HG03064 (cell line): ENCODE measurements around the gene TCAP.

ENCODE experiments used
- ATAC-seq: cut with Tn5 transposase; IDR thresholded peaks from one replicate; pipeline ENCODE4 v1.9.1; 2021; ENCODE audit warnings: low read depth; ENCODE audit not compliant: unreplicated experiment

TCAP gene

DNA sequence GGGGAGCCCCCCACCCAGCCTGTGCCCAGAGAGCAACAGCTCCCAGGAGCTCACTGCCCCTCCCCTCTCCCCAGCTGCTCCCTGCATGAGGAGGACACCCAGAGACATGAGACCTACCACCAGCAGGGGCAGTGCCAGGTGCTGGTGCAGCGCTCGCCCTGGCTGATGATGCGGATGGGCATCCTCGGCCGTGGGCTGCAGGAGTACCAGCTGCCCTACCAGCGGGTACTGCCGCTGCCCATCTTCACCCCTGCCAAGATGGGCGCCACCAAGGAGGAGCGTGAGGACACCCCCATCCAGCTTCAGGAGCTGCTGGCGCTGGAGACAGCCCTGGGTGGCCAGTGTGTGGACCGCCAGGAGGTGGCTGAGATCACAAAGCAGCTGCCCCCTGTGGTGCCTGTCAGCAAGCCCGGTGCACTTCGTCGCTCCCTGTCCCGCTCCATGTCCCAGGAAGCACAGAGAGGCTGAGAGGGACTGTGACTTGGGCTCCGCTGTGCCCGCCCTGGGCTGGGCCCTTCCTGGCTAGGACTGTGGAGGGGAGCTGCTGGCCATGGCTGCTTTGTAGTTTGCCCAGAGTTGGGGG is 584 bp downstream of the TCAP start:
- no peak for ATAC-seq

DNA sequence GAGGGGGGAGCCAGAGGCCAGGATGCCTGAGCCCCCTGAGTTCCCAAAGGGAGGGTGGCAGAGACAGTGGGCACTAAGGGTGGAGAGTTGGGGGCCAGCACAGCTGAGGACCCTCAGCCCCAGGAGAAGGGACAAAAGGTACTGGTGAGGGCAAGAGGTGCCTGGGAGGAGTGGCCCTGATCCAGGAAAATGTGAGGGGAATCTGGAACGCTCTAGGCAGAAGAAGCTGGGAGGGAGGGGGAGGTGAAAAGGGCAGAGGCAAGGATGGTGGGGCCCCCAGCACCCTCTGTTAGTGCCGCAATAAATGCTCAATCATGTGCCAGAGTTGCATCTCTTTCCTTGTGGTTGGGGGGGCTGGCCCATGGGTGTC is 1.1 kb downstream of the TCAP start:
- ATAC-seq: no peak

DNA sequence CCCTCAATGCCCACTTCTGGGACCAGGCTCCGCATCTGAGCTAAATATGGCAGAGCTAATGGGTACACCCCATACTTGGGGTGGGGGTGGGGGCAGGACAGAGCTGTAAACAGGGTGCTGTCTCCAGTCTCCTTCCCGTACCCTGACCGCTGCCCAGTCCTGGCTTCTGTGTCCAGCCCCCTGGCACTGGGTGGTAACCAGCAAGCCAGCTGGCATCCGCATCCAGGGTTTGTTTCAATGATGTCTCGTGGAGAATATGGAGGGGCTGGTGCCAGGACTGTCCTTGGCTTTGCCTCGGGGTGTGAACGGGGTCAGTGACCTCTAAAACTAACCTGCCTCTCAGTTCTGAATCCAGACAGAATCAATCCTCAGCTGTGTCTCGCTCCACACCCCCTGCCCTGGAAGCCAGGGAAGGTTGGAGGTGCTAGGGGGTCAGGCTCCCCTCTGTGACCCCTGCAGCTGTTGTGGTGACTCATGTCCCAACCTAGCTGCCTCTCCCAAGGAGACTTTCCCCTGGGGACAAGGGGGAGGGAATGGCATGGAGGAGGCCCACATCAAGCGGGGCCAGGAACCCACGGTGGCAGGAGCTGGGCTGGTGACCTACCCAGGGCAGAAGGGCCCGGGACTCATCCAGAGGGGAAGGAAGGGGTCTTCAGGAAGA is 1.6 kb downstream of the TCAP start:
- ATAC-seq: no peak

DNA sequence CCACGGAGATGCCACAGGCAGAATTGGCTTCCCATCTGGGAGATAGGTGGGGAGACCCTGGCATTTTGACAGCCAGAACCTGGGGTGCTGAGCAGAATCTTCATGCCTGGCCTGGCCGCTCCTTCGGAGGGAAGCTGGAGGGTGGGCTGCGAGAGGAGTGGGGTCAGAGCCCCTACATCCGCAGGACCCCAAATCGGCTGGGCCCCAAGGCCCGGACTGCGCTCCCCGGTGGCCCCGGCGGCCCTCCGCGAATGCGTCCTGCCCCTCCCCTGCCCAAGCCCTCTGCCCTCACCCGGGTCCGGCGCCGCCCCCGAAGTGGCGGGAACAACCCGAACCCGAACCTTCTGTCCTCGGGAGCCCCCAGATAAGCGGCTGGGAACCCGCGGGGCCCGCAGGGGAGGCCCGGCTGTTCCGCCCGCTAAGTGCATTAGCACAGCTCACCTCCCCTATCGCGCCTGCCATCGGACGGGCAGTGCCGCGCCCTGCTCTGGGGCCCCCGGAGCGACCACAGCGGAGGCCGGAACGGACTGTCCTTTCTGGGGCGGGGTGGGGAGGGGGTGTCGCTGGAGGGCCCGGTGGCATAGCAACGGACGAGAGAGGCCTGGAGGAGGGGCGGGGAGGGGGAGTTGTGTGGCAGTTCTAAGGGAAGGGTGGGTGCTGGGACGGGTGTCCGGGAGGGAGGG is 2.3 kb downstream of the TCAP start:
- ATAC-seq: no peak

DNA sequence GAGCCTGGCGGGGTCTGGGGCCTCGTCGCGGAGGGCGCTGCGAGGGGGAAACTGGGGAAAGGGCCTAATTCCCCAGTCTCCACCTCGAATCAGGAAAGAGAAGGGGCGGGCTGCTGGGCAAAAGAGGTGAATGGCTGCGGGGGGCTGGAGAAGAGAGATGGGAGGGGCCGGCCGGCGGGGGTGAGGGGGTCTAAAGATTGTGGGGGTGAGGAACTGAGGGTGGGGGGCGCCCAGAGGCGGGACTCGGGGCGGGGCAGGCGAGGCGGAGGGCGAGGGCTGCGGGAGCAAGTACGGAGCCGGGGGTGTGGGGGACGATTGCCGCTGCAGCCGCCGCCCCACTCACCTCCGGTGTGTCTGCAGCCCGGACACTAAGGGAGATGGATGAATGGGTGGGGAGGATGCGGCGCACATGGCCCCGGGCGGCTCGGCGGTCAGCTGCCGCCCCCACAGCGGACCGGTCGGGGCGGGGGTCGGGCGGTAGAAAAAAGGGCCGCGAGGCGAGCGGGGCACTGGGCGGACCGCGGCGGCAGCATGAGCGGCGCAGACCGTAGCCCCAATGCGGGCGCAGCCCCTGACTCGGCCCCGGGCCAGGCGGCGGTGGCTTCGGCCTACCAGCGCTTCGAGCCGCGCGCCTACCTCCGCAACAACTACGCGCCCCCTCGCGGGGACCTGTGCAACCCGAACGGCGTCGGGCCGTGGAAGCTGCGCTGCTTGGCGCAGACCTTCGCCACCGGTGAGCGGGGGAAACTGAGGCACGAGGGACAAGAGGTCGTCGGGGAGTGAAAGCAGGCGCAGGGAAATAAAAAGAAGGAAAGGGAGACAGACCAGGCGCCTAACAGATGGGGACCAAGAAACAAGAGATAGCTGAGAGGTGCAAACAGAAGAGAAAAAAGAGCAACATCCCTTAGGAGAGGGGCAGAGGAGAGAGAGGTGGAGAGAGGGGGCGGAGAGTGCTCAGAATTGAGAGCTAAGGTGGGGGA is 3.1 kb downstream of the TCAP start, which contains the start of gene PNMT:
Gene PNMT (plus strand): TSS at position 509 of the 980 bp plus-strand sequence. CDS start 23 bp downstream, at position 532.
- ATAC-seq: no peak

DNA sequence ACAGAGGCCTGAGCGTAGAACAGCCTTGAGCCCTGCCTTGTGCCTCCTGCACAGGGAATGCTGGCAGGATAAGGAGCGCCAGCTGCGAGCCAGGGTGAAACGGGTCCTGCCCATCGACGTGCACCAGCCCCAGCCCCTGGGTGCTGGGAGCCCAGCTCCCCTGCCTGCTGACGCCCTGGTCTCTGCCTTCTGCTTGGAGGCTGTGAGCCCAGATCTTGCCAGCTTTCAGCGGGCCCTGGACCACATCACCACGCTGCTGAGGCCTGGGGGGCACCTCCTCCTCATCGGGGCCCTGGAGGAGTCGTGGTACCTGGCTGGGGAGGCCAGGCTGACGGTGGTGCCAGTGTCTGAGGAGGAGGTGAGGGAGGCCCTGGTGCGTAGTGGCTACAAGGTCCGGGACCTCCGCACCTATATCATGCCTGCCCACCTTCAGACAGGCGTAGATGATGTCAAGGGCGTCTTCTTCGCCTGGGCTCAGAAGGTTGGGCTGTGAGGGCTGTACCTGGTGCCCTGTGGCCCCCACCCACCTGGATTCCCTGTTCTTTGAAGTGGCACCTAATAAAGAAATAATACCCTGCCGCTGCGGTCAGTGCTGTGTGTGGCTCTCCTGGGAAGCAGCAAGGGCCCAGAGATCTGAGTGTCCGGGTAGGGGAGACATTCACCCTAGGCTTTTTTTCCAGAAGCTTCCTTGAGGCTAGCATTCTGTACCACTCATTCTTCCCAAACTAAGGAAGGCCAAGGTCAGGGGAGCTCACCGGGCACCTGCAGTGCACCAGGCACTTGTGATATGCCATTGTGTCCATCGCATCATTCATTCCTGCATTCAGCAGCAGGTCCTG is 5.0 kb downstream of the TCAP start:
- ATAC-seq: no peak

DNA sequence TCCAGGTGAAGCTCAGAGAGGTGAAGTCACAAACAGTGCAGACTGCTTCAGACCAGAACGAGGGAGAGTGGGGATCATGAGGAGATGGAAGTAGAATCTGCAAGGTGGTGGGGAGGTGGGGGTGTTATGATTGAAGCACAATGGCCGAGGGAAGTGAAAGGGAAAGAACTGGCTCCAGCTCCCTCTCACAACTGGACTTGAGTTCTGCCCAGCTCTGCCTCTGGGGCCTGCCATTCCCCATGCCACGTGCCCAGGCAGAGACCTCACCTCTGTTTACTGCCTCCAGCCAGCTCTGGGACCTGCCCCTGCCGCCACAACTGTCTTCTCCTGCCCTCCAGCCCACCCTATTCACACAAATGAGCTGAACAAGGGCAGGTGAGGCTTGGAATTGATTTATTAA is 5.6 kb downstream of the TCAP start:
- no peak for ATAC-seq

DNA sequence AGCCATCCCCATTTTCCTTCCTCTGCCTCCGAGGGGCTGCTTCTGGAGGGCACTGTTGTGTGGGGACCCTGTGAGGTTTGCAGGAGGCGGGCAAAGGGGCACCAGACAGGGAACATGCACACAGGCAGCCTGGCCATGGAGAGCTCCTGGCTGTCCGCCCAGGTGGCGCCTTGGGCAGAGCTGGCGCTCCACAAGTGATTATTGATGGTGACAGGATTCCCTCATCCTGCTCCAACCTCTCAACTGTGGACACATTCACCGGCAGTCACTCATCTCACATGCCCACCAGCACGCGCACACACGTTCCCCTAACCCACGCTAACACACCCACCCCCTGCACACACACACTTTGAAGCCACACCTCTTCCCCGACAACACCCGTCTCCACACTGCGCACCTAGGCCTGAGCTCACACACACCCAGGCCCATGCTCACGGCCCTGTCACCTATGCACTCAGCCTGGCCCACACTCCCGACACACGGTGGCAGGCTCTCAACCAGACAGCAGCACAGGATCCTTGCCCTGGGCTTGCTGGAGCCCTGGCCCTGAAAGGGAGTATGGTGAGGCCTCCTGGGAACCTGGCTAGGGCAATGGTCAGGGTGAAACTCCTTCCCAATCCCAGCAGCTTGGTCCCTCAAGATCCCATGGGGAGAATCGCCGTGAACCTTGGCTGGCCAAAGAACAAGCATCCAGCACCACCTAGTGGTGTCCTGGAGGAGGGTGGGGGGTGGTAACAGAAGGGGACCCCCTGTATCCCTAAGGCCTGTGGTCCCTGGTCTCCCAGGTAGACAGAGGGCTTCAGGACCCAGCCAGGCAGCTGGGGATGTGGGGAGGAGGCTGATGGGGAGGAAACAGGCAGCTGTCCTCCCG is 6.7 kb downstream of the TCAP start:
- ATAC-seq: no peak

DNA sequence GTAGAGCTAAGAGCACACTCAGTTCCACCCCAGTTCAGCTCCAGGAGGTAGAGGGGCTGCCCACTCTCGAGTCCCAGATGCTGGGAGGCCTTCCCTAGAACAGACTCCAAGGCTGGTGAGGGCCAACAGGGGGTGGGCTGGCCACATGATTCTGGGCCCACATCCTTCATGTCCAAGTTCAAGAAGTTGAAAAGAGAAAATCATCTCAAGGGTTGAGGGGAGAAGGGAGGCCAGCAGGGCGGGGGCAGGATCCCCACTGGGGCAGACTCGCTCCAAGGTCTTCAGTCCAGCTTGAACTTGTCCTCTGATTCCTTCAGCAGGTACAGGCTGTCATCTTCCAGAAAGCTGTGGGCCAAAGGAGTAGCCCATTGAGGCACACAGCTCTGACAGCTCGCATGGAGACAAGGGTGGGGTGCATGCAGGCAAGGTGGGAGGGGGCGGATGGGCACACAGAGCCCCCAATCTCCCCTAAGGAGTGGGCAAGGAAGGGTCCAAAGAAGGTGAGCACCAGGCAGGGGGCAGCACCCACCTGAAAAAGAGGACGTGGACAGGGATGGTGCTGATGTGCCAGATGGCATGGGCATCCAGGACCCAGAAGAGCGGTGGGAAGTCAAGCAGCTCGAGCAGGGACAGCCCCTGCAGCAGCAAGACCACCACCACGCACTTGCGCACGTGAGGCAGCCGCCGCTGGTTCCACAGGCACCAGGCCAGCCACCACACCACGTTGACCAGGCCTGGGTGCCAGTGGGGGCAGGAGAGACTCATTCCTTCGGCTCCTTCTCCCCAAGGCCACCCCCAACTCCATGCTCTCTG is 7.6 kb downstream of the TCAP start:
- ATAC-seq: no peak

DNA sequence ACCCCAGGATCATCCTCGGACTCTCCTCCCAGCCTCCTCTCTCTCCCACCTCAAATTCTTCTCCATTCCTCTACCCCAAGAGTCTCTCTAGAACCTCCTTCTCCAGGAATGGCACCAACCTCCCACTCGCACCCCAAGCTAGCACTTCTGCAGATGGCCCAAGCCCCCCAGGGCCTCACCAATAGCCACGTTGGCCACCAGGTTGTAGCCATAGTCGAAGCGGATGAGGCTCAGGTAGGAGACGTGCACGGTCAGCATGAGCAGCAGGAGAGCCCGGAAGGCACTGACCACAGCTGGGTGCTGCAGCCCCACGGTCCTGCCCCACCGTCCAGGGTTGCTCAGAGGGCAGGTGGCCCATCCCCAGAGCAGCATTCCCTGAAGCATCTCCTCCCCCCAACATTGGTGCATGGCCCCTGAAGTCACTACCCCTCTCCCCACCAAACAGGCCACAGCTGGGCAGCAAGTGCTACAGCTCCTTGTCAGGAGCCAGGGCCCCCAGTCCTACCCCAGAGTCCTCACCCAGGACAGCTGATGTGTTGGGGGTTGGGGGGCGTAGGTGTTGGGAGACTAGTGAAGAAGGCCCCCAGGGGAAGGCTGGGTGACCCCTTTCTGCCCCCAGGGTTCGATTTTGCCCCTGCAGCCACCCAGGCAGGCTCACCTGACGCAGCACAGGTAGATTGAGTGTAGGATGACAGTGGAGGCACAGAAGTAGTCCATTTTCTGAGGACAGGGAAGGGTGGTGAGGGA is 8.4 kb downstream of the TCAP start:
- no peak for ATAC-seq

DNA sequence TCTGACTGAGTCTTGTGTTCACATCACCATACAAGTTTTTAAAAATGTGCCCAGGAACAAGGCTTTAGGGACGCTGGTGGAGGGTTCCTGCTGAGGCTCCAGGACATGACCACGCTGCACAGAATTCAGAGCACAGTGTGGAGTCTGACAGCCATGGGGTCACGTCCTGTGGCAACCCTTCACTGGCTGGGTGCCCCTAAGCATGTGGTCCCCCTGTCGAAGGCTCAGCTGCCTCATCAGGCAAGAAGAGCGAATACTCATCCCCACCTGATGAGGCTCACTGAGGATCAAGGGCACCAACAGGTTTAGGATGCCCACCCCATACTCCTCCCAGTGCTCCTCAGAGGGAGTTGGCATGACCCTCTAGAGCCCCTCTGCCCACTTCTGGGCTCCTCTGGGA is 9.0 kb downstream of the TCAP start:
- ATAC-seq: no peak

DNA sequence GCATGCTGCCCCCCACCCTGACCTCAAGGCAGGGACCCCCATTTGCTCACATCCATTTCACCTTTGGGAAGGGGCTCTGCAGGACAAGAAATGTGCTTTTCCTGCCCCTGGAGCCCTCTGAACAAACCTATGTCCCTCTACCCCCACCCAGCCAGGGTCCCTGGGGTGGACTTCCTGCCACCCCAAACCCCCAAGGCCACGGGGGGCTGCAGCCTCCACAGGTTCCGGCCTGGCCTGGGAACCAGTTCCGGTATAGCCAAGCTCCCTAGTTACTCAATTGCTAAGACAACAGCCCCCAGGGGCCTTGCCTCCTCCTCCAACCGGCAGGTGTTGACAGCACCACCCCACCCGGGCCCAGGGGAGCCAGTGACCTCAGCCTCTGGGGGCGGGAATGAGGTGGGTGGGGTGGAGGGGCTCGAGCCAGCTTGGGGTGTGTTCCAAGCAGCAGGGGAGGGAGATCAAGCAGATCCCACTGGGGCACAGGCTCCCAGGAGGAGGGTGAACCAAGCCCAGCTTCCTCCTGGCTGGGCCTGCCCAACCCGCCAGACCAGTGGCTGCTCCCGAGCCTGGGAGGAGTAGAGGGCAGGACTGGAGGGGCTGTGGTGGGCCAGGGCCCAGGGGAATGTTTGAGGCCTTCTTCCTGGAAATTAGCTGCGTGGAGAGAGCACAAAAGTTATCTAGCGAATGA is 9.7 kb downstream of the TCAP start:
- no peak for ATAC-seq

DNA sequence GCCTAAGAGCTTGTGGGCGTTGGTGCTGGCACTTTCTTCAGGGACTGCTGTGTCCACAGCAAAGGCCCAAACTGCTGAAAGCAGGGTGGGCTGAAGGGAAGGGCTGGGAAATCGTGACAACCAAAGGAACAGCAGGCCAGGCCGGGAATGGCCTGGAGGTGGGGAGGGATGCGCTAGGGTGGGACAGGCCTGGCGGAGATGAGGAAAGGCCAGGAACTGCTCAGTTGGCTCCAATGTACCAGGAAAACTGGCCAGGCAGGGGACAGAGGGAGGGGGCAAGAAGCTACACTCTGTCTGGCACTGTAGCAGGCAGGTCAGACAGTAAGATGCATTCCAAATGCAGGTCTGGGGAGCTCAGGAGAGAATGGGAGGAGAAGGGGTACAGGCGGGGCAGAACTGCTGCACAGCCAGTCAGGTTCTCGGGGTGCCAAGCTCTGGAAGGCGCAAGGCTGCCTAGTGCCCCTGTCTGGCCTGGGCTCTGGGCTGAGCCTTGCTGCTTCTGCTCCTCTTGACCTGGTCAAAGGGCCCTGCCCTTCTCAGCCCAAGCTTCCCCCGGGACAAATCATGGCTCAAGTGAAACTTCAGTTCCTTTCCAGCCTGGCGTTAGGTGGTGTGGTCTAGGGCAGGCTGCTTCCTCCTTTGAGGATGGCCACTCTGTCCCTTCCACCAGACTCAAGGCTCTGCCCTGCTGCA is 10.4 kb downstream of the TCAP start:
- ATAC-seq: no peak

DNA sequence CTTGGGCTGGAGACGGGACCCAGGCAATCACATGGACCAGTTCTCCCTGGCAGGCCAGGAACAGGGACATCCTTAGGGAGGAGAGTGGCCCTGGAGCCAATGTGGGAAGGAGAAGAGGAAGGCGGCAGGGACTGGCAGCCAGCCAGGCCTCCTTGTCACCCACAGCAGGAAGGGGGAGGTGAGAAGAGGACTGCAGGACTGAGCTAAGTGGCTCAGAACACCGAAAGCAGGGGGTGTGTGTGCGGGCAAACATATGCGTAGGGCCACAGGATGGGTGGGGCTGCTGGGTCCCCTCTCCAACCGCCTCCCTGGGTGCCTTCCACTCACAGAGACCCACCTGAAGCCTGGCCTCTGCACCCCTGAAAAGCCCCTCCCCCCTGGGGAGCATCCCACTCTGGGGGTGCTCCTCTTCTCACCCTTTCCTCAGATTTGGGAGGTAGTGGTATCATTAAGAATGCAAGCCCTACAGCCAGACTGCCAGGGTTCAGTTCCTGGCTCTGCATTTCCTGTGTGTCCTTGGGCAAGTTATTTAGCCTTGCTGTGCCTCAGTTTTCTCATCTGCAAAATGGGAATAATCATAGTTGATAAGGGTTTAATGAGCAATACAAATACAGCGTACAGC is 11.2 kb downstream of the TCAP start:
- no peak for ATAC-seq

DNA sequence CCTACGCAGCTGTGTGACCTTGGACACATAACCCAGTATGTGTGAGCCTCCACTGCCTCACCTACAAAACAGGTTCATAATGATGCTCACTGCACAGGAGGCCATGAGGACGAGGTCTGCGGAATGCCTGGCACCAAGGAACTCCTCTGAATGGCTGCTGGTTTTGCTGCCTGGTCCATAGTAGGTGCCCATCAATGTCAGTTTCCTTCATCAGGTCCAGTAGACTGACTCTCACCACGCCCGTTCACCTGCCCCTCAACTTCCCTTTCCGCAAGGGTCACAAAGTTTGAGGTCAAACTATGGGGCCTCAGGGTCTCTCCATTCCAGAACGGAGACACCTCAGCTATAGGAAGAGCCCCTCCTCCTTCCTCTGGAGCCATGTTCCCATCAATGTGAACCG is 11.9 kb downstream of the TCAP start:
- no peak for ATAC-seq
